ENCODE results near the gene ADI1.
"Not testable (repeated sequence)": the region's sequence is repeated elsewhere in the genome, so short reads cannot be mapped to it uniquely, and the experiment has no call there.

The ADI1 gene

DNA sequence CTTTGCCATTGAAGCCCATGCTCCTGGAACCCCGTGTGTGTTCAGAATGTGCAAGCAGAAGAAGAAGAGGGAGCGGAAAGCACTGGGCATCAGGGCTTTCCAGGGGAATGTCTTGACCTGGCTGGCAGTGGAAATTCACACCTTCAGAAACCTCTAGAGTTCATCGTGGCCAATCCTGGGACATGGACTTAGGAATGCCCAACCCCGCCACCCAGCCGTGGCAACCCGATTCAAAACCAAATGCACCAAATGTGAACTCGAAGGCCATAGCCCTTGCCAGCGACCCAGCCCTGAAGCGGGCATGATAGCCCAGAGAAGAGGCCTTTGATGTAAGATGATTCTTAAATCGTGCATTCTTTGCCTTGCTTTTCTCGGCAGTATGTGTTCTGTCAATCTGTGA is 69.4 kb downstream of the ADI1 start:
- TF ChIP-seq, protein P1, sequence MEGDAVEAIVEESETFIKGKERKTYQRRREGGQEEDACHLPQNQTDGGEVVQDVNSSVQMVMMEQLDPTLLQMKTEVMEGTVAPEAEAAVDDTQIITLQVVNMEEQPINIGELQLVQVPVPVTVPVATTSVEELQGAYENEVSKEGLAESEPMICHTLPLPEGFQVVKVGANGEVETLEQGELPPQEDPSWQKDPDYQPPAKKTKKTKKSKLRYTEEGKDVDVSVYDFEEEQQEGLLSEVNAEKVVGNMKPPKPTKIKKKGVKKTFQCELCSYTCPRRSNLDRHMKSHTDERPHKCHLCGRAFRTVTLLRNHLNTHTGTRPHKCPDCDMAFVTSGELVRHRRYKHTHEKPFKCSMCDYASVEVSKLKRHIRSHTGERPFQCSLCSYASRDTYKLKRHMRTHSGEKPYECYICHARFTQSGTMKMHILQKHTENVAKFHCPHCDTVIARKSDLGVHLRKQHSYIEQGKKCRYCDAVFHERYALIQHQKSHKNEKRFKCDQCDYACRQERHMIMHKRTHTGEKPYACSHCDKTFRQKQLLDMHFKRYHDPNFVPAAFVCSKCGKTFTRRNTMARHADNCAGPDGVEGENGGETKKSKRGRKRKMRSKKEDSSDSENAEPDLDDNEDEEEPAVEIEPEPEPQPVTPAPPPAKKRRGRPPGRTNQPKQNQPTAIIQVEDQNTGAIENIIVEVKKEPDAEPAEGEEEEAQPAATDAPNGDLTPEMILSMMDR (IDR thresholded peaks at IDR 0.05; ENCODE audit: low read depth, low read length), result no peak
- H3K4me3 ChIP-seq (ENCODE audit: low read depth, low read length), result no peak overlapping the region

DNA sequence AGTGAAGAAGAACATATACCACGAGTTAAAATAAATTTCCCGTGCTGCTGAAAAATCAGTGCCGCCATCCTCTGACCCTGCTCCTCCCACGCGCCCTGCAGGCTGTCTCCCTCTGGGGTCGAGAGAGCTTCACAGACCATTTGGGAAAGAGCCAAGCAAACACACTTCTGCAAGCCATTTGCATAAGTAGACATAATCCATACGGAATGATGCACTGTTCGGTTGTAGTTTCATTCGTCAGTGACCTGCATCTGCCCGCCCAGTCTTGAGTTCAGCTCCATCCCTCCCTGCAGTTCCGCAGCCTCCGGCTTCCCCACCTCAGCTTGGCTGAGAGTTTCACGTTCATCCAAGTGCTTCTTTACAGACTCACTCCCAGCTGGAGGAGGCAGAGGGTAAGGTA is 70.2 kb downstream of the ADI1 start:
- no peak overlapping the region for H3K4me3 ChIP-seq (ENCODE audit: low read depth, low read length)
- TF ChIP-seq, protein P1 (IDR thresholded peaks at IDR 0.05; ENCODE audit: low read depth, low read length), result no peak

DNA sequence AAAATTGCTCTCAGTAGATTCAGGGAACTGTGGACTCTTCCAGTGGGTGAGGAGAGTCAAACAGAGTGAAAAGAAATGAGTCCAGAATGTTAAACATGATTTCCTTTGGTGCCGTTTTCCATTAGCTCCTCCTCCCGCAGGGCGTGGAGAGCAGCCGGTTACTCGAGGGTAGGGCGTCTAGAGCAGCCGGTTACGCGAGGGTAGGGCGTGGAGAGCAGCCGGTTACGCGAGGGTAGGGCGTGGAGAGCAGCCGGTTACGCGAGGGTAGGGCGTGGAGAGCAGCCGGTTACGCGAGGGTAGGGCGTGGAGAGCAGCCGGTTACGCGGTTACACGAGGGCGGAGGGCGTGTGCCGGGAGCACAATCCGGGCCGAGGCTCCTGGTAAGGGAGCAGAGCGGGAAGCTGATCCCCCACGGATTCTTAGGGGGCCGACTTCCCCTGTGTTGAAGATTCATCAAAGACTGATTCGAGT is 70.9 kb downstream of the ADI1 start:
- not testable (repeated sequence) for H3K4me3 ChIP-seq (ENCODE audit: low read depth, low read length)

DNA sequence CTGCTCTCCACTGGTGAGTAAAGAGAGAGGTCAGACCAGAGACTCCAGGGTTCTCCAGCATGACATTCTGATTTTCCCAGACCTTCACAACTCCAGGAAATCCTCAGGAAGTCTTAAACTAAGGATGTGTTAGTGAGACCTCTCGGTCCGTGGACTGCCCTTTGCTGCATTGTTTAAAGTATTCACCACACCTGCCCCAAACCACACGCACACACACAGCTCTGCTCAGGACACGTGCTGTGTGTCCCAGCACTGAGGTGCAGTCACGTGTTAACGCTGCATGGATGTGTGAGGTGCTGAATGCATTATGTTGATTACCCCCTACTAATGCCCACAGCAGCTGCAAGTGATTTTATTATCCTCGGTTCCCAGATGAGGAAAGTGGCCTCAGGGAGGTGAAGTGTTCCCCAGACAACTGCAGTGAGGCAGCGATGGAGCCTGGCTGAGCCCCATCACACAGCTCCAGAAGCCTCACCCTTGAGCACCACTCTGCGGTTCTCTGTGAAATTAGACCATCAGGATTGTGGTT is 71.5 kb downstream of the ADI1 start:
- TF ChIP-seq, protein P1 (IDR thresholded peaks at IDR 0.05; ENCODE audit: low read depth, low read length), result no peak
- no peak overlapping the region for H3K4me3 ChIP-seq (ENCODE audit: low read depth, low read length)
